Measurements from ENCODE around the gene CUL3. TPM values are rescaled to one million over a fixed set of nuclear protein-coding genes. Genes with fewer than 3 reads are reported as not detected.

Gene CUL3
- total RNA-seq, 4 donors from 2014 or later: 68.5 to 75.1 (median 70.8) TPM

DNA sequence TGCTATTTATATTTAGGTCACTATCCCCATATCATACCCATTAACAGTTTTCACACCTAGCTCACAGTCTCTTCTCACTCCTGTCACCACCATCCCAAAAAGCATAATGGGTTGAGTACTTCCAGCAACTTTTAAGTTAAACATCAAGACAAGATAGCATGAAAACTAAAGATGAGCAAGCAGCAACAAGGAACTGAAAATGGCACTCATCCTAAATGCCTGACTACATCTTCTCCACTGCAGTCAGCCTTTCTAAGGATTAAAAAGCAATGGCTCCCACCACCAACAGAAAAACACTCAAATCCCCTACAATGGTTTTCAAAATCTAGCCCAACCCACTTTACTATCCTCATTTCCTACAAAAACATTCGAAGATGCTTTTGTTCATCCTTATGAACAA is 38.2 kb downstream of the CUL3 start:
- peaks cover 3 to 44% (median 5%) of the 10 kb centered on the region in 3 donors for H3K4me1 ChIP-seq
- no peak for ATAC-seq
- H3K36me3 ChIP-seq: peaks cover 0 to 5% of the 10 kb centered on the region in 2 donors
- TF ChIP-seq CTCF (IDR thresholded peaks at IDR 0.05) (no peak), EP300 (IDR thresholded peaks at IDR 0.05) (no peak), POLR2AphosphoS5 (IDR thresholded peaks at IDR 0.05) (no peak), POLR2A (IDR thresholded peaks at IDR 0.05) (no peak)
- 100% methylated on average over 1 of the region's 1 CpG for WGBS, 2 donors (ENCODE audit: low coverage in 1 of 2)
- H3K4me3 ChIP-seq: no peak overlapping the region
- no peaks in the 10 kb centered on the region for H3K9me3 ChIP-seq
- H3K27me3 ChIP-seq: no peaks in the 10 kb centered on the region
- no peak overlapping the region for H3K27ac ChIP-seq

GRCh38 chr2:224545884-224546644 is 39.1 kb downstream of the CUL3 start:
- TF ChIP-seq POLR2A (IDR thresholded peaks at IDR 0.05): no peak
- no peak for TF ChIP-seq EP300 (IDR thresholded peaks at IDR 0.05)
- no peak for TF ChIP-seq CTCF (IDR thresholded peaks at IDR 0.05)
- no peak for TF ChIP-seq POLR2AphosphoS5 (IDR thresholded peaks at IDR 0.05)
- H3K27ac ChIP-seq: no peak overlapping the region
- H3K4me1 ChIP-seq: peaks cover 3 to 39% (median 5%) of the 10 kb centered on the region in 3 donors
- no peaks in the 10 kb centered on the region for H3K9me3 ChIP-seq
- H3K27me3 ChIP-seq: no peaks in the 10 kb centered on the region
- H3K4me3 ChIP-seq: no peak overlapping the region
- peaks cover 0 to 5% of the 10 kb centered on the region in 2 donors for H3K36me3 ChIP-seq
- 47 to 53% methylated on average over 6 of the region's 6 CpGs for WGBS, 2 donors (ENCODE audit: low coverage in 1 of 2)
- ATAC-seq: no peak

GRCh38 chr2:224543939-224544338 is 41.2 kb downstream of the CUL3 start:
- no peaks in the 10 kb centered on the region for H3K27me3 ChIP-seq
- no peaks in the 10 kb centered on the region for H3K9me3 ChIP-seq
- H3K36me3 ChIP-seq: peaks cover 0 to 13% of the 10 kb centered on the region in 2 donors
- no peak for TF ChIP-seq EP300 (IDR thresholded peaks at IDR 0.05)
- H3K4me3 ChIP-seq: no peak overlapping the region
- no peak for ATAC-seq
- no peak overlapping the region for H3K27ac ChIP-seq
- peaks cover 3 to 39% (median 5%) of the 10 kb centered on the region in 3 donors for H3K4me1 ChIP-seq

DNA sequence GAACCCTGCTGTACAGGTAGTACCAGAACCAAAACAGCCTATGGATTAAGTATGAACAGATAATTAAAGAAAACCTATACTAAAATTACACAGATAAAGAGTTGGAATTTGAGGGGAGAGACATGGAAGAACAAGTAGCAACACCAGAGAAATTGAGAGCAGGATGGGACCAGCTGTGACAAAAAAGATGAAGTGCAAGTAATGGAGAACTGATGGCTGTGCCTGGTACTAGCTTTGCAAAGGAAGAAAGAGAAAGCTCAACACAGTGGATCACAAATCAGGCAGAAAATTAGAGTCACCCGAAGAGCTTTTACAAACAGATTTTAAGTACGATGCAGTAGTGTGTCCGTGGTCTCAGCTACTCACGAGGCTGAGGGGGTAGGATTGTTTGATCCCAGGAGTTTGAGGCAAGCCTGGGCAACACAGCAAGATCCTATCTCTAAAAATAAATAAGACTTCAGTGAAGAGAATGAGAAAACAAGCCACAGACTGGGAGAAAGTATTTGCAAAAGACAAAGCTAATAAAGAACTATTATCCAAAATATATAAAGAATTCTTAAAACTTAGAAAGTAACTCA is 46.5 kb downstream of the CUL3 start:
- Histone ChIP-seq H3K4me3 (no peak overlapping the region), H3K27ac (no peak overlapping the region), H3K4me1 (peaks cover 0 to 11% (median 0%) of the 10 kb centered on the region in 3 donors), H3K36me3 (peaks cover 0 to 25% of the 10 kb centered on the region in 2 donors), H3K9me3 (no peaks in the 10 kb centered on the region), H3K27me3 (no peaks in the 10 kb centered on the region)
- no peak for TF ChIP-seq EP300 (IDR thresholded peaks at IDR 0.05)
- no peak for ATAC-seq
- 93 to 100% methylated on average over 2 to 4 of the region's 4 CpGs for WGBS, 2 donors (ENCODE audit: low coverage in 1 of 2)

GRCh38 chr2:224532931-224533330 is 52.2 kb downstream of the CUL3 start:
- peaks cover 0 to 10% (median 3%) of the 10 kb centered on the region in 3 donors for H3K4me1 ChIP-seq
- H3K9me3 ChIP-seq: no peaks in the 10 kb centered on the region
- TF ChIP-seq CTCF (IDR thresholded peaks at IDR 0.05) (no peak), POLR2A (IDR thresholded peaks at IDR 0.05) (no peak), EP300 (IDR thresholded peaks at IDR 0.05) (no peak), POLR2AphosphoS5 (IDR thresholded peaks at IDR 0.05) (no peak)
- WGBS, 2 donors (ENCODE audit: low coverage in 1 of 2): 94 to 100% methylated on average over 2 to 3 of the region's 3 CpGs
- H3K27ac ChIP-seq: no peak overlapping the region
- H3K27me3 ChIP-seq: no peaks in the 10 kb centered on the region
- peaks cover 0 to 20% of the 10 kb centered on the region in 2 donors for H3K36me3 ChIP-seq
- no peak for ATAC-seq
- H3K4me3 ChIP-seq: no peak overlapping the region

- peaks cover 0 to 15% (median 3%) of the 10 kb centered on the region in 3 donors for H3K4me1 ChIP-seq
- H3K27me3 ChIP-seq: no peaks in the 10 kb centered on the region
- no peak overlapping the region for H3K27ac ChIP-seq
- no peak for TF ChIP-seq POLR2AphosphoS5 (IDR thresholded peaks at IDR 0.05)
- no peak for TF ChIP-seq CTCF (IDR thresholded peaks at IDR 0.05)
- no peak for TF ChIP-seq POLR2A (IDR thresholded peaks at IDR 0.05)
- TF ChIP-seq EP300 (IDR thresholded peaks at IDR 0.05): no peak
- H3K36me3 ChIP-seq: peaks cover 0 to 20% of the 10 kb centered on the region in 2 donors
- ATAC-seq: no peak
- H3K9me3 ChIP-seq: no peaks in the 10 kb centered on the region
- no peak overlapping the region for H3K4me3 ChIP-seq
- WGBS, 2 donors (ENCODE audit: low coverage in 1 of 2): 100% methylated on average over 1 of the region's 1 CpG
Measured at GRCh38 chr2:224532441-224532840, 52.7 kb downstream of the CUL3 start.

All from gastroesophageal sphincter (tissue), 4 donors.